Kidney epithelial cell (primary cell): ENCODE results near the gene INHBE. TPM values are rescaled to one million over a fixed set of nuclear protein-coding genes. Genes with fewer than 3 reads are reported as not detected.
"Not testable (repeated sequence)": the region's sequence is repeated elsewhere in the genome, so short reads cannot be mapped to it uniquely, and the experiment has no call there.

ENCODE experiments used
- DNase-seq: peaks from one replicate; pipeline ENCODE4 v3.0.0-alpha.2; 2010; ENCODE audit warnings: low read depth
- H3K27me3 ChIP-seq: 2 replicates; pipeline ENCODE4 v1.6.0; 2011; ENCODE audit warnings: low read length; ENCODE audit not compliant: control insufficient read depth, insufficient read depth
- H3K36me3 ChIP-seq: 2 replicates; pipeline ENCODE4 v1.5.1; 2011; ENCODE audit warnings: low read length; ENCODE audit not compliant: control insufficient read depth, insufficient read depth
- H3K4me3 ChIP-seq: 2 replicates; pipeline ENCODE4 v1.5.1; 2011; ENCODE audit warnings: low read depth, mild to moderate bottlenecking, control low read depth, low read length
- total RNA-seq: library from RNA; depleted of rRNA; stranded (reverse); fragments of >200 nt; gene quantifications from 2 replicates; pipeline ENCODE4 v1.2.3, GENCODE V29; 2015
- TF ChIP-seq, protein P1 (sequence below): IDR thresholded peaks from 2 replicates; pipeline ENCODE4 v1.5.1; 2011; ENCODE audit warnings: mild to moderate bottlenecking, moderate library complexity, low read length, control low read depth, inconsistent platforms; ENCODE audit not compliant: insufficient read depth, poor library complexity, severe bottlenecking

INHBE gene
- total RNA-seq, 1 donor from 2014 or later = 8.7 TPM

DNA sequence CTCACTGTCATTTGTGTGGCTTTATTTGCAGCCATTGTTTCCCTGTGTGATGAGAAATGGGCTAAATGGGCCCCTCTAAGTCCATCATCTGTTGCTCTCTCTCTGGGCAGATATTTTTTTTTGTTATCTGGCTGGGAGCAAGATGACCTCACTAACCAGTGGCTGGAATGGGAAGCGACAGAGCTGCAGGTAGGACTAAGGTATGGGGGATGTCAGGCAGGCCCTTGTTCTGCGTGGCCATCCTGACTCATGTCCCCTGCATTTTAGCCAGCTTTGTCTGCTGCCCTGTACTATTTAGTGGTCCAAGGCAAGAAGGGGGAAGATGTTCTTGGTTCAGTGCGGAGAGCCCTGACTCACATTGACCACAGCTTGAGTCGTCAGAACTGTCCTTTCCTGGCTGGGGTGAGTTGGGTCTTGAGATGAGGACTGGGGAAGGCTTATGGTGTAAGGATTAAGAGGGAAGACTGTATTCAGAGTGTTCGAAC is 34.1 kb downstream of the INHBE start:
- TF ChIP-seq, protein P1, sequence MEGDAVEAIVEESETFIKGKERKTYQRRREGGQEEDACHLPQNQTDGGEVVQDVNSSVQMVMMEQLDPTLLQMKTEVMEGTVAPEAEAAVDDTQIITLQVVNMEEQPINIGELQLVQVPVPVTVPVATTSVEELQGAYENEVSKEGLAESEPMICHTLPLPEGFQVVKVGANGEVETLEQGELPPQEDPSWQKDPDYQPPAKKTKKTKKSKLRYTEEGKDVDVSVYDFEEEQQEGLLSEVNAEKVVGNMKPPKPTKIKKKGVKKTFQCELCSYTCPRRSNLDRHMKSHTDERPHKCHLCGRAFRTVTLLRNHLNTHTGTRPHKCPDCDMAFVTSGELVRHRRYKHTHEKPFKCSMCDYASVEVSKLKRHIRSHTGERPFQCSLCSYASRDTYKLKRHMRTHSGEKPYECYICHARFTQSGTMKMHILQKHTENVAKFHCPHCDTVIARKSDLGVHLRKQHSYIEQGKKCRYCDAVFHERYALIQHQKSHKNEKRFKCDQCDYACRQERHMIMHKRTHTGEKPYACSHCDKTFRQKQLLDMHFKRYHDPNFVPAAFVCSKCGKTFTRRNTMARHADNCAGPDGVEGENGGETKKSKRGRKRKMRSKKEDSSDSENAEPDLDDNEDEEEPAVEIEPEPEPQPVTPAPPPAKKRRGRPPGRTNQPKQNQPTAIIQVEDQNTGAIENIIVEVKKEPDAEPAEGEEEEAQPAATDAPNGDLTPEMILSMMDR = no peak
- peak overlapping the region; percentile 70 for H3K4me3 ChIP-seq
- no peak for DNase-seq
- H3K27me3 ChIP-seq = no peaks in the 10 kb centered on the region
- peaks cover 4% of the 10 kb centered on the region for H3K36me3 ChIP-seq

DNA sequence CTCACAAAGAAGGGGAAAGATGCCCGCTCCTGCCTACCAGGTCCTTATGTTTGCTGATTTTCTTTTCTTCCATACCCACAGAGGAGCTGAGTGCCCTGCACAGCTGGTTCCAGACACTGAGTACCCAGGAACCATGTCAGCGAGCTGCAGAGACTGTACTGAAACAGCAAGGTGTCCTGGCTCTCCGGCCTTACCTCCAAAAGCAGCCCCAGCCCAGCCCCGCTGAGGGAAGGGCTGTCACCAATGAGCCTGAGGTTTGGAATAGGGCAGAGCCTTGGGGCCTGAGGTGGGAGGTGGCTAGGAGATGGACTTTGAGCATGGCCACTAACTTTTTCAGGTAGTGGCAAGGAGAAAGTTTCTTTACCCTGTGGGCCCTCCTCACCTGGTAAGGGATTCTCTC is 35.0 kb downstream of the INHBE start:
- Histone ChIP-seq H3K4me3 (no peak overlapping the region), H3K36me3 (peaks cover 4% of the 10 kb centered on the region), H3K27me3 (no peaks in the 10 kb centered on the region)
- TF ChIP-seq, protein P1 = no peak
- no peak for DNase-seq

DNA sequence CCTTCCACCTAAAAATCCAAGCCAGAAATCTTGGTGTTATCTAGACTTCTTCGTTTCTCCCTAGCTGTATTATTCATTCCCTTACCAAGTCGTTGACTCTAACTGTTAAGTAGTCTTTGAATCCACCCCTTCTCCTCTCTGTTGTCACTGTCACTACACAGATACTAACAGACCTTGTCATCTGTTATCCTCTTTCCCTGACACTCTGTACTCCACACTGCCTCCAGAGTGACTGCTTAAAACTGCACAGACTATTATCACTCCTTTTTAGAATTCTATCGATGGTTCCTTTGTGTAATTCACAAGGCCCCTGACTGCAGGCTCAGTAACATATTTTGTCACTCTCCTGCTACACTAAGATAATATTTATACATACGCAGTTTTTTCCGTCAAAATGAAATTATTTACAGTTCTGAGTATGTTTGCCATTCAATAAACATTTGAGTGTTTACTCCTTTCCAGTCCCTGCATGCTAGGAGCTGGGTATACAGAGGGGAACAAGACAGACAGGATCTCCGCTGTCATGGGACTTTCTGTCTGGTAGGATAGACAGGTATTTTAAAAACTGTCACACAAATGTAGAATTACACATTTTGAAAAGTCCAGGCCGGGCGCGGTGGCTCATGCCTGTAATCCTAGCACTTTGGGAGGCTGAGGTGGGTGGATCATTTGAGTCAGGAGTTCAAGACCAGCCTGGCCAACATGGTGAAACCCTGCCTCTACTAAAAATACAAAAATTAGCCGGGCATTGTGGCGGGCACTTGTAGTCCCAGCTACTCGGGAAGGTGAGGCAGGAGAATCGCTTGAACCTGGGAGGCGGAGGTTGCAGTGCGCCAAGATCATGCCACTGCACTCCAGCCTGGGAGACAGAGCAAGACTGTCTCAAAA is 36.5 kb downstream of the INHBE start:
- Histone ChIP-seq H3K36me3 (peaks cover 4% of the 10 kb centered on the region), H3K27me3 (no peaks in the 10 kb centered on the region), H3K4me3 (no peak overlapping the region)
- no peak for DNase-seq
- TF ChIP-seq, protein P1 = peak; percentile 15

DNA sequence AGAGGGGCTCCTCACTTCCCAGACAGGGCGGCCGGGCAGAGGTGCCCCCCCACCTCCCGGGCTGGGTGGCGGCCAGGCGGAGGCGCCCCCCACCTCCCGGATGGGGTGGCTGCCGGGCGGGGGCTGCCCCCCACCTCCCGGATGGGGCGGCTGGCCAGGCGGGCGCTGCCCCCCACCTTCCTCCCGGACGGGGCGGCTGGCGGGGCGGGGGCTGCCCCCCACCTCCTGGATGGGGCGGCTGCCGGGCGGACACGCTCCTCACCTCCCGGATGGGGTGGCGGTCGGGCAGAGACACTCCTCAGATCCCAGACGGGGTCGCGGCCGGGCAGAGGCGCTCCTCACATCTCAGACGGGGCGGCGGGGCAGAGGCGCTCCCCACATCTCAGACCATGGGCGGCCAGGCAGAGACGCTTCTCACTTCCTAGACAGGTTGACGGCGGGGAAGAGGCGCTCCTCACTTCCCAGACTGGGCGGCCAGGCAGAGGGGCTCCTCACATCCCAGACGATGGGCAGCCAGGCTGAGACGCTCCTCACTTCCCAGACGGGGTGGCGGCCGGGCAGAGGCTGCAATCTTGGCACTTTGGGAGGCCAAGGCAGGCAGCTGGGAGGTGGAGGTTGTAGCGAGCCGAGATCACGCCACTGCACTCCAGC is 40.1 kb downstream of the INHBE start:
- not testable (repeated sequence) for DNase-seq, H3K4me3 ChIP-seq, H3K36me3 ChIP-seq, H3K27me3 ChIP-seq

DNA sequence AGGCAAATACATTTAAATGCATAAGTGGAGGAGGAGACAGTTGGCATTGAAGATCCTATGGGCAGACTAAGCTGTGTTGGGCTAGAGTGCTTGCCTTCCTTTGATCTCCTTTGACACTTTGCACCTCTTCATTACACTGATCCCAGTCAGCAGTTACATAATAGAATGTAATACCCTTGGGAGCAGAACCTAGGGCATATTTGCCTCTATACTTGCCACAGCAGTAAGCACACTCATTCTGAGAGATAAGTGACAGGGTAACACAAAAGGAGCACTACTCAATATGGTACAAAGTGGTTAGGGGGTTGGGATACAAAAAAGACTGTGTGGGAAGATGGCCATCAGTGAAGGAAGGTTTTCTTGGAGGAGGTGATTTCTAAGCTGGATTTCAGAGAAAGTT is 41.7 kb downstream of the INHBE start:
- H3K27me3 ChIP-seq = no peaks in the 10 kb centered on the region
- peaks cover 10% of the 10 kb centered on the region for H3K36me3 ChIP-seq
- no peak overlapping the region for H3K4me3 ChIP-seq
- no peak for DNase-seq
- TF ChIP-seq, protein P1 = no peak

DNA sequence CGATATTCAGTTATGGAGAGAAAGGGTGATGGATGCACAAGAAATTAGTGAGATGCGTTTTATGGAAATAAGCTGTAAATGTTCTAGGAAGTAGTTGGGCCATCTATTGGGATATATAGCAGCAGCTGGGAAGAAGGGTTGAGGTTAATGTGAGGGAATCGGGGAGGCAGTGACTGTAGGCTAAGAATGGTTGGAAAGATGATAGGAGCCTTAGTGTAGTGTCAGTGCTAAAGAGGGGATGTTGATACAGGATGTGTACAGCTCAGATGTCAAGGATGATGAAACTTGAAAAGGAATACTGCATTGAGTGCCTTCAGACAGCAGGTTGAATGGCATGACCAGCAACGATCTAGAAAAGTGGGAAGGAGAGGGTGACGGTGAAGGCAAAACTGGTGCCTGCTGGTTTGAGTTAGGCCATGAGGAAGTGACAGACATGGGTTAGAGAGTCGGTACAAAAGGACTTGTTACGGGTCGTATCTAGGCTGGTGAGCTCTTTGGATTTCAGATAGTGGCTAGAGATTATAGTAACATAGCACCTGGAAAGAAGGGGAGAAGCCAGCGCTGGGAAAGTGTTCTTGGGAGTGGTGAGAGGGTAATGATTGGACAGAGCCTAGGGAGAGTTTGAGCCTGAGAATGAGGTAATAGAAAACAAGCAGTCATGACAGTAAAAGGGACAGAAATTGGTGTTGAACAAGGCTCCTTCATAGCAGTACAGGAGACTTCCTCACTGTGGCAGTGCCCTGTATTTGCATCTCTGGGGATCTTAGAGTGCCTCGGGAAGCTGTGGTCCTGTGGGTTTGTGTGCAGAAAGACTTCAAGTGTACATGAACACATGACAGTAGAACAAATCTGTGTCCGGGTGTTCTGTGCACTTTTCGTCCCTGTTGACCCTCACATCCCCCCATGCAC is 42.4 kb downstream of the INHBE start:
- no peak for DNase-seq
- TF ChIP-seq, protein P1 = no peak
- H3K36me3 ChIP-seq = peaks cover 10% of the 10 kb centered on the region

More for the DNA sequence above, 42.4 kb downstream of the INHBE start:
- H3K4me3 ChIP-seq = no peak overlapping the region
- no peaks in the 10 kb centered on the region for H3K27me3 ChIP-seq
